Measurements from ENCODE around the gene PDE11A. TPM values are rescaled to one million over a fixed set of nuclear protein-coding genes. Genes with fewer than 3 reads are reported as not detected.

The PDE11A gene
- total RNA-seq, 4 donors from 2014 or later: 1.7 TPM; not detected in 3

GRCh38 chr2:177649568-177650518, 422.7 kb downstream of the PDE11A start:
- Histone ChIP-seq H3K9me3 (no peaks in the 10 kb centered on the region), H3K27me3 (no peaks in the 10 kb centered on the region), H3K4me3 (no peak overlapping the region), H3K27ac (no peak overlapping the region), H3K36me3 (no peaks in the 10 kb centered on the region), H3K4me1 (no peaks in the 10 kb centered on the region)
- DNase-seq (ENCODE audit: low spot score in 2 of 2): no peak
- no peak for TF ChIP-seq EP300 (IDR thresholded peaks at IDR 0.05)
- no peak for TF ChIP-seq POLR2A (IDR thresholded peaks at IDR 0.05)
- no peak for TF ChIP-seq CTCF (IDR thresholded peaks at IDR 0.05)
- 71 to 74% methylated on average over 4 of the region's 4 CpGs for WGBS, 2 donors

DNA sequence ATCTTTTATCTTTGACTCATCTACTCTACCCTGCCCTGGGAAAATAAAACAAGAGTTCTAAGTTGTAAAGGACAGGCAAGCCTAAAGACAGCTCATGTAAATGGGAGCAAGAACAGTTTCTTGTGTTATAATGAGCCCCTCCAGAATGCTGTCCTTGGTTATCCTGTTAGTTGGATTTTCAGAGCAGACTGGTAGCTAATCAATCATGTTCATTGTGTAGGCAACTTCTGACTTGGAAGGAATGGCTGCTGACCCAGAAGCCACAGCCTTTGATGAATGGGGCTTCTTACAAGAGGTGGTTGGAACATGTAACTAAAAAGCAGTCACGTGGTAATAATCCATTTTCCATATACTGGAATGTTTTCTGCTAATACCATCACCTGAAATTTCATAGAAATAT, 425.8 kb downstream of the PDE11A start:
- no peaks in the 10 kb centered on the region for H3K9me3 ChIP-seq

GRCh38 chr2:177646241-177646640, 426.3 kb downstream of the PDE11A start:
- TF ChIP-seq POLR2A (IDR thresholded peaks at IDR 0.05) (no peak), EP300 (IDR thresholded peaks at IDR 0.05) (no peak), CTCF (IDR thresholded peaks at IDR 0.05) (no peak)
- no peaks in the 10 kb centered on the region for H3K27me3 ChIP-seq
- H3K4me1 ChIP-seq: no peaks in the 10 kb centered on the region
- no peak overlapping the region for H3K27ac ChIP-seq
- no peak overlapping the region for H3K4me3 ChIP-seq
- no peak for DNase-seq (ENCODE audit: low spot score in 2 of 2)
- no peaks in the 10 kb centered on the region for H3K36me3 ChIP-seq
- H3K9me3 ChIP-seq: no peaks in the 10 kb centered on the region

More for the DNA sequence above, 425.8 kb downstream of the PDE11A start:
- H3K4me1 ChIP-seq: no peaks in the 10 kb centered on the region
- no peak overlapping the region for H3K4me3 ChIP-seq
- no peaks in the 10 kb centered on the region for H3K36me3 ChIP-seq
- no peak overlapping the region for H3K27ac ChIP-seq
- WGBS, 2 donors: 41 to 46% methylated on average over 1 of the region's 1 CpG
- TF ChIP-seq EP300 (IDR thresholded peaks at IDR 0.05) (no peak), POLR2A (IDR thresholded peaks at IDR 0.05) (no peak), CTCF (IDR thresholded peaks at IDR 0.05) (no peak)
- H3K27me3 ChIP-seq: no peaks in the 10 kb centered on the region
- DNase-seq (ENCODE audit: low spot score in 2 of 2): no peak

DNA sequence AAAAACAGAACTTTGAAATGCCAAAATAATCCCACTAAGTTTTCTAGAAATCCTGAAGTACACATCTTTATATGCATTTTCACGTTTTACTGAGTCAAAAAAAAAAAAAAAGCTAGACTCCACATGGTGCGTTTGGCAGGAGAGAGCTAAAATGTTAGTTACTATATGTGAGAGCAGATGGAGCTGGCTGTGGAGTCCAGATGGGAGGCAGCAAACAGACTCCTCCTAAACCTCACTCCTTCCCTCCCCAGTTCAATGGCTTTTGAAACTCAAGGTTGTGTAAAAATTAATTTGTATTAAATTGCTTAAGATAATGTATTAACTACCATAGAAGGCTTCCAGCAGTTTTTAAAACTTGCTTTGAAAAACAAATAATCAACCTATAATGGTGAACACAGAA, 431.2 kb downstream of the PDE11A start:
- TF ChIP-seq EP300 (IDR thresholded peaks at IDR 0.05) (no peak), CTCF (IDR thresholded peaks at IDR 0.05) (no peak), POLR2A (IDR thresholded peaks at IDR 0.05) (no peak)
- Histone ChIP-seq H3K4me3 (no peak overlapping the region), H3K4me1 (peaks cover 0 to 8% (median 0%) of the 10 kb centered on the region in 4 donors), H3K36me3 (no peaks in the 10 kb centered on the region), H3K27me3 (no peaks in the 10 kb centered on the region), H3K9me3 (no peaks in the 10 kb centered on the region), H3K27ac (no peak overlapping the region)
- 57 to 58% methylated on average over 2 of the region's 2 CpGs for WGBS, 2 donors
- DNase-seq (ENCODE audit: low spot score in 2 of 2): no peak

DNA sequence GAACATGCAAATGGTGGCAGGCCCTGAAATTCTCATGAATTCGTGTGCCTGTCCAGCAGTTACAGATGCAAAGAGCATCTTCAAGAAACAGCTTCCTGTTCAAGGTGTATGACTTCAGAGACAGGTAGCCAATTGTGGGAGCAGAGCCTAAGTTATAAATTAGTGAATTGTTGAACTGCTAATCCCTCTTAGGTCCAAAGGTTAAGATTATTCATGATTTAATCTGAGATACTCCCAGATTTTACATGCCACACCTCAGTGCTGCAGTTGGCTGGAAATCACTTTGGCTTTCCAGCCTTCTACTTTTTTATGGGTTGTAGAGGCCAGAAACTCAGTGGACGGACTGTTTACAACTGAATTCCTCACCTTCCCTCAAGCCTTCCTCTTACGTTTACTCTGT, 432.2 kb downstream of the PDE11A start:
- TF ChIP-seq CTCF (IDR thresholded peaks at IDR 0.05): no peak
- no peak for TF ChIP-seq EP300 (IDR thresholded peaks at IDR 0.05)
- no peak for TF ChIP-seq POLR2A (IDR thresholded peaks at IDR 0.05)
- H3K27me3 ChIP-seq: no peaks in the 10 kb centered on the region
- no peaks in the 10 kb centered on the region for H3K9me3 ChIP-seq
- DNase-seq (ENCODE audit: low spot score in 2 of 2): no peak
- H3K4me1 ChIP-seq: peaks cover 0 to 8% (median 0%) of the 10 kb centered on the region in 4 donors
- H3K4me3 ChIP-seq: no peak overlapping the region
- 78 to 83% methylated on average over 3 of the region's 3 CpGs for WGBS, 2 donors
- H3K36me3 ChIP-seq: no peaks in the 10 kb centered on the region
- no peak overlapping the region for H3K27ac ChIP-seq

Measured in tibial nerve (tissue), 4 donors.